ENCODE results near the gene ATP6V1F.
A peak's percentile ranks its signal among the peaks of the same experiment; 100 is the strongest.
"Not testable (repeated sequence)": the region's sequence is repeated elsewhere in the genome, so short reads cannot be mapped to it uniquely, and the experiment has no call there.

ATP6V1F gene

GRCh38 chr7:128903621-128904361 lies 41.1 kb downstream of the ATP6V1F start:
- peaks cover 28% of the 10 kb centered on the region for H3K27me3 Mint-ChIP-seq
- H3K27ac Mint-ChIP-seq, result no peak overlapping the region
- H3K36me3 Mint-ChIP-seq (ENCODE audit: low read depth), result no peaks in the 10 kb centered on the region

GRCh38 chr7:128904381-128905197 lies 41.9 kb downstream of the ATP6V1F start:
- H3K27me3 Mint-ChIP-seq, result peaks cover 36% of the 10 kb centered on the region
- DNase-seq, result peak; percentile 42
- H3K27ac Mint-ChIP-seq, result no peak overlapping the region

More at GRCh38 chr7:128903621-128904361, 41.1 kb downstream of the ATP6V1F start:
- Mint-ChIP-seq H3K9me3 (no peaks in the 10 kb centered on the region), H3K4me1 (ENCODE audit: low read depth) (no peaks in the 10 kb centered on the region), H3K4me3 (no peak overlapping the region)
- no peak for DNase-seq

GRCh38 chr7:128906001-128906765 lies 43.5 kb downstream of the ATP6V1F start:
- H3K27me3 Mint-ChIP-seq, result peaks cover 48% of the 10 kb centered on the region
- no peaks in the 10 kb centered on the region for H3K4me1 Mint-ChIP-seq (ENCODE audit: low read depth)
- H3K36me3 Mint-ChIP-seq (ENCODE audit: low read depth), result no peaks in the 10 kb centered on the region
- H3K9me3 Mint-ChIP-seq, result no peaks in the 10 kb centered on the region
- no peak for DNase-seq
- H3K27ac Mint-ChIP-seq, result no peak overlapping the region
- H3K4me3 Mint-ChIP-seq, result no peak overlapping the region

More at GRCh38 chr7:128904381-128905197, 41.9 kb downstream of the ATP6V1F start:
- Mint-ChIP-seq H3K4me1 (ENCODE audit: low read depth) (no peaks in the 10 kb centered on the region), H3K36me3 (ENCODE audit: low read depth) (no peaks in the 10 kb centered on the region), H3K9me3 (no peaks in the 10 kb centered on the region), H3K4me3 (no peak overlapping the region)

DNA sequence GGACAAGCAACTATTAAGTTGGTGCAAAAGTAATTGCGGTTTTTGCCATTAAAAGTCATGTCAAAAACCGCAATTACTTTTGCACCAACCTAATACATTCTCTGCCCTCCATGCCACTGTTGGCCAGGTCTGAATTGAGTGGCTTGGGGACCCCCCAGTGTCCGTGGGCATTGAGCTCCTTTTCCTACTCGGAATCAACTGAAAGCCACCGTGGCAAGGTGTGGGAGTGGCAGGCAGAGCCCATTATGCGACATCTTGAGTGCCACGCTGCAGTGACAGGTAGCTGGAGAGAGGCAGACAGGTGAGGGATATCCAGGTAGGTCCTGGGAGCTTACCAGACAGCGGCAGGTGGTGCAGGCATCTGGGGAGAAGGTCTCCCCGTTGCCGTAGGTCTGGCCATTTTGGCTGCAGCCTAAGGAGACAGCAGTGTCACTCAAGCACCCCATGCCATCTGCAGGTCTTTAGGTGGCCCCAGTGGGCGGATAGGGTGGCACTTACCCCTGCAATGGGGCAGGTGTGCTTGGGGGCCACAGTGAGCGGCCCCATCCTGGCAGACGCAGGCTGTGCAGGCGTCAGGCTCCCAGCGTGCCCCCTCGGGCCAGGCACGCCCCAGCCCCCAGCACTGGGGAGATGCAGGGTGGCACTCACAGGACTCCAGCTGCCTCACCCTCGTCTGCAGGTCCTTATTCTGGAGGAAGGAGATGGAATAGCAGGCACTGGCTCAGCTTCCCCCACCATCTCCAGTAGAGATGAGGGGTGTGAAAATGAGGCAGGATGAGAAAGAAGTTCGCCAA lies 44.3 kb downstream of the ATP6V1F start:
- Mint-ChIP-seq H3K27ac (no peak overlapping the region), H3K27me3 (peaks cover 56% of the 10 kb centered on the region), H3K4me1 (ENCODE audit: low read depth) (no peaks in the 10 kb centered on the region), H3K36me3 (ENCODE audit: low read depth) (no peaks in the 10 kb centered on the region), H3K4me3 (no peak overlapping the region), H3K9me3 (no peaks in the 10 kb centered on the region)
- no peak for DNase-seq

GRCh38 chr7:128908750-128909624 lies 46.3 kb downstream of the ATP6V1F start:
- Mint-ChIP-seq H3K27ac (no peak overlapping the region), H3K4me3 (no peak overlapping the region), H3K9me3 (no peaks in the 10 kb centered on the region), H3K36me3 (ENCODE audit: low read depth) (no peaks in the 10 kb centered on the region), H3K4me1 (ENCODE audit: low read depth) (no peaks in the 10 kb centered on the region), H3K27me3 (peaks cover 61% of the 10 kb centered on the region)
- no peak for DNase-seq

GRCh38 chr7:128909625-128910568 lies 47.2 kb downstream of the ATP6V1F start:
- no peak overlapping the region for H3K4me3 Mint-ChIP-seq
- no peak for DNase-seq
- H3K36me3 Mint-ChIP-seq (ENCODE audit: low read depth), result no peaks in the 10 kb centered on the region
- H3K4me1 Mint-ChIP-seq (ENCODE audit: low read depth), result no peaks in the 10 kb centered on the region
- H3K27ac Mint-ChIP-seq, result no peak overlapping the region
- H3K27me3 Mint-ChIP-seq, result peaks cover 66% of the 10 kb centered on the region
- H3K9me3 Mint-ChIP-seq, result no peaks in the 10 kb centered on the region

DNA sequence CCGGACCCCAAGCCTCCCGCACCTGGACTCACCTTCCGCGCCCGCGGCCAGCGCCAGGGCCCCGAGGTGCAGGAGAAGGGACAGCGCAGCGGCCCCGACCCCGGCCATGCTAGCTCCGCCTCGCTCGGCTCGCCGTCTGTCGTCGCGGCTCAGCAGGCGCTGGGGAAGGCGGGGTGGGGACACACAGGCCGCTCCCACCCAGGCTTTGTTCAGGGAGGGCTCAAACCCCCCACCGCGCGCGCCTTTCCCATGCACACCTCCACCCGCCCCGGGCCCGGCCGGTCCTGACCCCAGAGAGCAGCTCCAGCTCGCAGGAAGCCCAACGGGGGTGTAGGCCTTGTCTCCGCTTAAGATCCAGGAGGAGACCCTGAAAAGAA lies 47.9 kb downstream of the ATP6V1F start, which contains the start of gene KCP:
KCP (minus strand) TSS at position 141 of the 377 bp plus-strand sequence; CDS start at position 108, 33 bp downstream.
- Mint-ChIP-seq H3K4me3 (no peak within 1 kb of the TSS), H3K4me1 (ENCODE audit: low read depth) (peaks cover 3% of the 10 kb centered on the region), H3K27me3 (peaks cover 68% of the 10 kb centered on the region), H3K9me3 (no peaks in the 10 kb centered on the region), H3K36me3 (ENCODE audit: low read depth) (no peaks in the 10 kb centered on the region), H3K27ac (no peak within 1 kb of the TSS)
- DNase-seq, result no peak

GRCh38 chr7:128911423-128912031 lies 48.9 kb downstream of the ATP6V1F start:
- Mint-ChIP-seq H3K9me3 (no peaks in the 10 kb centered on the region), H3K27me3 (peaks cover 68% of the 10 kb centered on the region), H3K4me1 (ENCODE audit: low read depth) (peaks cover 4% of the 10 kb centered on the region), H3K4me3 (no peak overlapping the region), H3K36me3 (ENCODE audit: low read depth) (no peaks in the 10 kb centered on the region), H3K27ac (no peak overlapping the region)
- no peak for DNase-seq

DNA sequence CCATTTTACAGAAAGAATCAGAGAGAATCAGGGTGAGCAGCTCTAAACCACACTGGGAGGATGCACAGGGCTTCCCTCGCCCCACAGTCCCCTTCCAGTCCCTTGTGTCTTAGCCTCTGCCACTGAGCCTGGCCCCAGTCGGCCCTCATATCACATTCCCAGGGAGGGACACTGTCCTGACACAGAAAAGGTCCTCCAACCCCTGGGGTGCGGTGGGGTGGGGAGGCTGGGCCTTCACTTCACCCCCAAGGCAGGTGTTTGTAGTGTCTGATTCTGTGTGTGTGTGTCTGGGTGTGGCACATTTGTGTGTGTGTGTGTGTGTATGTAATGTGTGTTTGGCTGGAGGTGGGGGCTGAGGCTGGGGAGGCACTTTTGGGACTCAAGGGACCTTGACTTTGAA lies 49.6 kb downstream of the ATP6V1F start:
- peaks cover 4% of the 10 kb centered on the region for H3K4me1 Mint-ChIP-seq (ENCODE audit: low read depth)
- no peaks in the 10 kb centered on the region for H3K36me3 Mint-ChIP-seq (ENCODE audit: low read depth)
- H3K27ac Mint-ChIP-seq, result no peak overlapping the region
- H3K4me3 Mint-ChIP-seq, result no peak overlapping the region
- H3K9me3 Mint-ChIP-seq, result no peaks in the 10 kb centered on the region
- H3K27me3 Mint-ChIP-seq, result peaks cover 75% of the 10 kb centered on the region
- DNase-seq, result no peak

GRCh38 chr7:128912709-128913495 lies 50.2 kb downstream of the ATP6V1F start:
- DNase-seq; H3K4me1 Mint-ChIP-seq (ENCODE audit: low read depth); H3K9me3 Mint-ChIP-seq; H3K4me3 Mint-ChIP-seq; H3K27ac Mint-ChIP-seq; H3K36me3 Mint-ChIP-seq (ENCODE audit: low read depth): not testable (repeated sequence)
- H3K27me3 Mint-ChIP-seq, result peaks cover 75% of the 10 kb centered on the region

- Mint-ChIP-seq H3K27me3 (peaks cover 74% of the 10 kb centered on the region), H3K9me3 (no peaks in the 10 kb centered on the region), H3K4me3 (no peak overlapping the region), H3K27ac (no peak overlapping the region), H3K36me3 (ENCODE audit: low read depth) (no peaks in the 10 kb centered on the region), H3K4me1 (ENCODE audit: low read depth) (peaks cover 4% of the 10 kb centered on the region)
- no peak for DNase-seq
These were observed 51.4 kb downstream of the ATP6V1F start for GRCh38 chr7:128913870-128914565.

Measured in activated T-cell treated with anti-CD3 and anti-CD28 coated beads, Interleukin-2, amount 50 U/mL, for 24 hours (primary cell).